Measurements from ENCODE around the gene ANKFY1.

GRCh38 chr17:4170639-4171280 lies 93.0 kb downstream of the ANKFY1 start:
- TF ChIP-seq POLR2AphosphoS5 (IDR thresholded peaks at IDR 0.05) (no peak), CTCF (IDR thresholded peaks at IDR 0.05) (no peak)
